Neuronal stem cell (in vitro differentiated cells): ENCODE data around the gene RAPH1.
"Not testable (repeated sequence)": the region's sequence is repeated elsewhere in the genome, so short reads cannot be mapped to it uniquely, and the experiment has no call there.

ENCODE experiments used
- DNase-seq: peaks from one replicate; pipeline ENCODE4 v3.0.0-alpha.2; 2013; ENCODE audit warnings: low spot score
- H2AFZ ChIP-seq: one replicate; pipeline ENCODE4 v1.6.1; 2013; ENCODE audit warnings: mild to moderate bottlenecking, low read length, inconsistent platforms
- H2AK5ac ChIP-seq: 2 replicates; pipeline ENCODE4 v1.6.1; 2013; ENCODE audit warnings: low read depth, mild to moderate bottlenecking, inconsistent platforms, low read length, moderate library complexity, mixed read lengths
- H2BK120ac ChIP-seq: 2 replicates; pipeline ENCODE4 v1.6.1; 2013; ENCODE audit warnings: low read depth, mild to moderate bottlenecking, inconsistent platforms, low read length, moderate library complexity, mixed read lengths
- H2BK12ac ChIP-seq: one replicate; pipeline ENCODE4 v1.6.1; 2013; ENCODE audit warnings: low read length, inconsistent platforms
- H2BK15ac ChIP-seq: 2 replicates; pipeline ENCODE4 v1.6.1; 2013; ENCODE audit warnings: mild to moderate bottlenecking, low read length, inconsistent platforms, mixed read lengths
- H2BK5ac ChIP-seq: one replicate; pipeline ENCODE4 v1.6.1; 2013; ENCODE audit warnings: inconsistent platforms, mild to moderate bottlenecking, low read length, moderate library complexity
- H3K14ac ChIP-seq: one replicate; pipeline ENCODE4 v1.6.1; 2013; ENCODE audit warnings: low read length, inconsistent platforms
- H3K18ac ChIP-seq: 2 replicates; pipeline ENCODE4 v1.6.1; 2013; ENCODE audit warnings: low read length, inconsistent platforms
- H3K23ac ChIP-seq: 2 replicates; pipeline ENCODE4 v1.6.1; 2013; ENCODE audit warnings: low read depth, mild to moderate bottlenecking, mixed read lengths, low read length, inconsistent platforms; ENCODE audit not compliant: poor library complexity
- H3K27ac ChIP-seq: replicated peaks from 3 replicates; pipeline ENCODE4 v1.5.1; 2013; ENCODE audit warnings: low read length, inconsistent platforms
- H3K27me3 ChIP-seq, 3 experiments: 2 replicates each; pipeline ENCODE4 v1.6.1; 2013; ENCODE audit warnings: low read length in 3 of 3, mild to moderate bottlenecking in 2 of 3, inconsistent platforms in 1 of 3, low read depth in 1 of 3, mixed read lengths in 1 of 3, moderate library complexity in 1 of 3; ENCODE audit not compliant: control insufficient read depth in 3 of 3, insufficient read depth in 3 of 3
- H3K36me3 ChIP-seq, 2 donors: replicated peaks in 1 of 2; 2 replicates each; pipeline ENCODE4 v1.6.1; 2013; ENCODE audit warnings: low read length in 2 of 2; ENCODE audit not compliant: control insufficient read depth in 2 of 2, insufficient read depth in 2 of 2
- H3K4ac ChIP-seq: 2 replicates; pipeline ENCODE4 v1.6.1; 2013; ENCODE audit warnings: inconsistent platforms, mild to moderate bottlenecking, low read length, moderate library complexity
- H3K4me1 ChIP-seq, 2 donors: 1 replicate in 1 of 2; 2 replicates in 1 of 2; pipeline ENCODE4 v1.6.1; 2013; ENCODE audit warnings: low read length in 2 of 2, low read depth in 1 of 2; ENCODE audit not compliant: control insufficient read depth in 2 of 2, insufficient read depth in 1 of 2
- H3K4me2 ChIP-seq: one replicate; pipeline ENCODE4 v1.6.1; 2013; ENCODE audit warnings: mild to moderate bottlenecking, low read length, inconsistent platforms; ENCODE audit not compliant: insufficient read depth, poor library complexity, severe bottlenecking
- H3K4me3 ChIP-seq, 2 donors: 2 replicates each; pipeline ENCODE4 v1.5.1; 2013; ENCODE audit warnings: low read length in 2 of 2, mild to moderate bottlenecking in 2 of 2, inconsistent platforms in 1 of 2, moderate library complexity in 1 of 2
- H3K79me1 ChIP-seq: one replicate; pipeline ENCODE4 v1.6.1; 2013; ENCODE audit warnings: low read depth, mild to moderate bottlenecking, inconsistent platforms, low read length, moderate library complexity
- H3K9ac ChIP-seq: one replicate; pipeline ENCODE4 v1.6.1; 2013; ENCODE audit warnings: mild to moderate bottlenecking, low read depth, low read length, inconsistent platforms; ENCODE audit not compliant: poor library complexity
- H3K9me3 ChIP-seq, 2 donors: replicated peaks in 1 of 2; 2 replicates each; pipeline versions ENCODE3 to v1.6.1; 2013; ENCODE audit warnings: low read length in 2 of 2, mild to moderate bottlenecking in 2 of 2, inconsistent platforms in 1 of 2, low read depth in 1 of 2, mixed read lengths in 1 of 2, moderate library complexity in 1 of 2; ENCODE audit not compliant: control insufficient read depth in 2 of 2, insufficient read depth in 1 of 2
- H4K8ac ChIP-seq: one replicate; pipeline ENCODE4 v1.6.1; 2013; ENCODE audit warnings: low read depth, mild to moderate bottlenecking, inconsistent platforms, low read length, moderate library complexity
- H4K91ac ChIP-seq: one replicate; pipeline ENCODE4 v1.6.1; 2013; ENCODE audit warnings: low read length, low read depth, mild to moderate bottlenecking, inconsistent platforms; ENCODE audit not compliant: poor library complexity
- WGBS, 2 donors: extraction: QIAGEN DNeasy Blood & Tissue Kit; methylation state at CpG; one replicate each; pipeline ENCODE4 v1.1.7; 2013; ENCODE audit warnings: missing lambda C conversion rate in 2 of 2, mixed read lengths in 1 of 2; ENCODE audit not compliant: insufficient read length in 2 of 2, insufficient replicate concordance in 1 of 2; ENCODE audit errors: extremely low coverage in 2 of 2; 5-methylcytosine and 5-hydroxymethylcytosine counted together

Gene RAPH1

GRCh38 chr2:203379156-203379555 lies 155.9 kb downstream of the RAPH1 start:
- Histone ChIP-seq H3K4me1 (peaks cover 0 to 4% of the 10 kb centered on the region in 2 donors), H2BK12ac (no peak overlapping the region), H3K23ac (no peak overlapping the region), H3K18ac (no peak overlapping the region), H3K36me3 (peaks cover 7 to 91% of the 10 kb centered on the region in 2 donors), H3K14ac (no peak overlapping the region), H2BK5ac (no peak overlapping the region), H3K27ac (no peak overlapping the region), H2AFZ (no peak overlapping the region), H3K27me3 (no peaks in the 10 kb centered on the region), H2BK15ac (no peak overlapping the region), H3K4me3 (no peak overlapping the region), H3K4ac (no peak overlapping the region), H2BK120ac (no peak overlapping the region), H4K91ac (no peak overlapping the region), H3K9ac (no peak overlapping the region), H2AK5ac (no peak overlapping the region), H3K9me3 (no peaks in the 10 kb centered on the region), H4K8ac (no peak overlapping the region), H3K79me1 (peaks cover 2% of the 10 kb centered on the region), H3K4me2 (no peak overlapping the region)
- WGBS, 2 donors = no CpG with 5 or more reads among the region's 3 CpGs
- DNase-seq = no peak

GRCh38 chr2:203376173-203376572 lies 158.9 kb downstream of the RAPH1 start:
- no peaks in the 10 kb centered on the region for H3K27me3 ChIP-seq
- no peak overlapping the region for H2AFZ ChIP-seq
- H3K9ac ChIP-seq = no peak overlapping the region
- peaks cover 0 to 7% of the 10 kb centered on the region in 2 donors for H3K9me3 ChIP-seq
- peaks cover 0 to 4% of the 10 kb centered on the region in 2 donors for H3K4me1 ChIP-seq
- H2BK5ac ChIP-seq = no peak overlapping the region
- no peak overlapping the region for H3K23ac ChIP-seq
- no peak for DNase-seq
- no peak overlapping the region for H3K4me2 ChIP-seq
- H4K8ac ChIP-seq = no peak overlapping the region
- peaks cover 4 to 76% of the 10 kb centered on the region in 2 donors for H3K36me3 ChIP-seq
- no peak overlapping the region for H4K91ac ChIP-seq
- H2BK15ac ChIP-seq = no peak overlapping the region
- H2BK120ac ChIP-seq = no peak overlapping the region
- H3K4me3 ChIP-seq = no peak overlapping the region
- H2BK12ac ChIP-seq = no peak overlapping the region
- H3K18ac ChIP-seq = no peak overlapping the region
- no peak overlapping the region for H3K27ac ChIP-seq
- peaks cover 2% of the 10 kb centered on the region for H3K79me1 ChIP-seq
- no peak overlapping the region for H3K14ac ChIP-seq
- H3K4ac ChIP-seq = no peak overlapping the region
- H2AK5ac ChIP-seq = no peak overlapping the region

- not testable (repeated sequence) for H3K79me1 ChIP-seq, H3K4me3 ChIP-seq, H3K14ac ChIP-seq, H3K4me2 ChIP-seq, H2BK15ac ChIP-seq, H3K23ac ChIP-seq, H3K4me1 ChIP-seq, H3K9ac ChIP-seq, H3K4ac ChIP-seq, DNase-seq, H2BK120ac ChIP-seq, H2BK5ac ChIP-seq, H4K8ac ChIP-seq, H2BK12ac ChIP-seq, H2AFZ ChIP-seq, H3K18ac ChIP-seq, H3K27me3 ChIP-seq, H2AK5ac ChIP-seq, H4K91ac ChIP-seq, H3K27ac ChIP-seq
- Histone ChIP-seq H3K9me3 (peaks cover 0 to 23% of the 10 kb centered on the region in 2 donors), H3K36me3 (peaks cover 7 to 83% of the 10 kb centered on the region in 2 donors)
- no CpG with 5 or more reads among the region's 31 CpGs for WGBS, 2 donors
These were observed 162.4 kb downstream of the RAPH1 start for GRCh38 chr2:203372706-203373105.

GRCh38 chr2:203366639-203367466 lies 168.2 kb downstream of the RAPH1 start:
- H2AK5ac ChIP-seq = no peak overlapping the region
- H2BK120ac ChIP-seq = no peak overlapping the region
- no peak overlapping the region for H3K4ac ChIP-seq
- no peaks in the 10 kb centered on the region for H3K79me1 ChIP-seq
- H3K4me1 ChIP-seq = no peaks in the 10 kb centered on the region
- H3K9me3 ChIP-seq = peaks cover 0 to 24% of the 10 kb centered on the region in 2 donors
- H3K14ac ChIP-seq = no peak overlapping the region
- no peak for DNase-seq
- no peak overlapping the region for H3K4me3 ChIP-seq
- H2BK12ac ChIP-seq = no peak overlapping the region
- no CpG with 5 or more reads among the region's 5 CpGs for WGBS, 2 donors
- H4K91ac ChIP-seq = no peak overlapping the region
- H3K4me2 ChIP-seq = no peak overlapping the region
- H3K23ac ChIP-seq = no peak overlapping the region
- no peak overlapping the region for H2BK15ac ChIP-seq
- H3K27me3 ChIP-seq = no peaks in the 10 kb centered on the region
- H3K36me3 ChIP-seq = peaks cover 5 to 61% of the 10 kb centered on the region in 2 donors
- no peak overlapping the region for H4K8ac ChIP-seq
- no peak overlapping the region for H3K9ac ChIP-seq
- H3K18ac ChIP-seq = no peak overlapping the region
- no peak overlapping the region for H2AFZ ChIP-seq
- no peak overlapping the region for H2BK5ac ChIP-seq
- H3K27ac ChIP-seq = no peak overlapping the region
